ENCODE results near the gene BTRC.

GRCh38 chr10:101402711-101403110, 48.7 kb downstream of the BTRC start:
- TF ChIP-seq POLR2A (IDR thresholded peaks at IDR 0.05; ENCODE audit: low read length) (no peak), GATA1 (IDR thresholded peaks at IDR 0.05; ENCODE audit: low read depth, low read length) (no peak)
